ENCODE measurements around the gene ABCG4.
A peak's percentile ranks its signal among the peaks of the same experiment; 100 is the strongest.
"Not testable (repeated sequence)": the region's sequence is repeated elsewhere in the genome, so short reads cannot be mapped to it uniquely, and the experiment has no call there.

Gene ABCG4

GRCh38 chr11:119185981-119186634 lies 37.3 kb downstream of the ABCG4 start:
- no peak for DNase-seq

DNA sequence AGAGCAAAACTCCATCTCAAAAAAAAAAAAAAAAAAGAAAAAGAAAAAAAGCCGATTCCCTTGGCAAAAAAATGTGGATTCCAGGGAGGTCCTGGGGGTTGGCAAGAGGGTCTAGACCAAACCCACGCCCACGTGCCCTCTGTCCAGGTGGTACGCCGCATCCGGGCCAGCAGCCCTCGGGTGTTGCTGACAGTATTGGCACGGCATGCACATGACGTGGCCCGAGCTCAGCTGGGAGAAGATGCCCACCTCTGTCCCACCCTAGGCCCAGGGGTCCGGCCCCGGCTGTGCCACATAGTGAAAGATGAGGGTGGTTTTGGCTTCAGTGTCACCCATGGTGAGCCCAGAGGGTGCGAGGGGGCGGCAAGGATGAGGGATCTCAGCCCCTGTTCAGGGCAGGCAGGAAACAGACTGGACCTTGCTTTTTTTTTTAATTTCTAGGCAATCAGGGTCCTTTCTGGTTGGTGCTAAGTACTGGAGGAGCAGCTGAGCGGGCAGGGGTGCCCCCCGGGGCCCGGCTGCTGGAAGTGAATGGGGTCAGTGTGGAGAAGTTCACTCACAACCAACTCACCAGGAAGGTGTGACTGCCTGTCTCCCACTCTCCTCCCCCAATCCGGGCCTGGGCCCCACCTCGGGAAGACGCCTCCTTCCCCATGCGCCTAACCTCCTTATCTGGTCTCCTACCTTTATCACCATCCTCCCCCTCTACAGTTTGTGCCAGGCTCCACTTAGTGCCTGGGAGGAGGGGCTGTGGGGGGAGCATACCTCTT lies 38.5 kb downstream of the ABCG4 start:
- DNase-seq, result no peak

- no peak for DNase-seq
These were observed 39.2 kb downstream of the ABCG4 start for GRCh38 chr11:119188067-119188466.

GRCh38 chr11:119188887-119189286 lies 40.0 kb downstream of the ABCG4 start:
- DNase-seq, result no peak

DNA sequence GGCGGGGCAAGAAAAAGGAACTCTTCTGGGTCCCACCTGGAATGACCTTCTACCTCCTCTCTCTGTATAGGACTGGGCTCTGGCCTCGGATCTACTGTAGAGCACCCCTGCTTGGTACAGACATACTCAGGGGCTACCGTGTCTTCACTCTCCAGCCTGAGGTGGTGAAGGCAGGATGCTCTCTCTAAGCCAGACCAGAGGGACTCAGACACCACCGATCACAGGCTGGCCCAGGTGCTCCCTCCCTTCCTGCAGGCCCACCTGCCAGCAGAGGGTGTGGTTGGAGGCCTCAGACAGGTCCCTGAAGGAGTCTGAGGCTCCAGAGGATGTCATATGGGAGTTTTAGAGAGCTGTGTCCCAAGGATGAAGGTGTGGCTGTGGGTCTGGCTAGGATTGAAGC lies 40.5 kb downstream of the ABCG4 start:
- no peak for DNase-seq

- no peak for DNase-seq
These were observed 41.7 kb downstream of the ABCG4 start for GRCh38 chr11:119190531-119190930.

GRCh38 chr11:119191265-119191664 lies 42.4 kb downstream of the ABCG4 start:
- DNase-seq, result not testable (repeated sequence)

GRCh38 chr11:119192111-119192510 lies 43.3 kb downstream of the ABCG4 start:
- DNase-seq, result no peak

GRCh38 chr11:119193001-119193400 lies 44.1 kb downstream of the ABCG4 start:
- DNase-seq, result no peak

- DNase-seq, result no peak
These were observed 44.8 kb downstream of the ABCG4 start for GRCh38 chr11:119193626-119194025.

- DNase-seq, result no peak
These were observed 46.1 kb downstream of the ABCG4 start for GRCh38 chr11:119194811-119195440.

DNA sequence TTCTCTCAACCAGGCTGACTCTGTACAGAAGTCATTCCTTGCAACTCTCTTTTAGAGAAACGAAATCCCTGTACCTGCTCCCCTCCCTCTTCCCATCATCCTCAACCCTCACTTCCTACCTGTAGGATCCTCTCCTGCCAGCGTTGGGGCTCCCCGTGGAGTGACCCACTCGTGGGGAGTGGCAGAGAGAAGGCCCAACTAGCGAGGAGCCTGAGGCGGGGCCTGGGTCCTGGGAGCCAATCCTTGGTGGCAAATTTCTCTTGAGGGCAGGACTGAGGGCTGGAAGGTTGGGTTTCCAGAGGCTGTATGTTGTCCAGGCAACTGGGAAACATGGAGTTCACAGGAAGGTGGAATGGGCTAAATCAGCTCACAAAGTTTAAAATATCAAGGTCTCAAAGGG lies 46.8 kb downstream of the ABCG4 start:
- DNase-seq, result no peak

- DNase-seq, result peak; percentile 92
These were observed 48.1 kb downstream of the ABCG4 start for GRCh38 chr11:119196833-119197483.

DNA sequence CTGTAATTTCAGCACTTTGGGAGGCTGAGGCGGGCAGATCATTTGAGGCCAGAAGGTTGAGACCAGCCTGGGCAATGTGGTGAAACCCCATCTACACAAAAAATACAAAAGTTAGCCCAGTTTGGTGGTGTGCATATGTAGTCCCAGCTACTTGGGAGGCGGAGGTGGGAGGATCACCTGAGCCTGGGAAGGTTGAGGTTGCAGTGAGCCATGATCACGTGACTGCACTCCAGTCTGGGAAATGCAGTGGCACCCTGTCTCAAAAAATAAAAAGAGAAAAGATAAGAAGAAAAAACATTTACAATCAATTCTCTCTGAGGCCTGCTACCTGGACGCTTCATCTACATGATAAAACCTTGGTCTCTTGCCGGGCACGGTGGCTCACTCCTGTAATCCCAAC lies 50.1 kb downstream of the ABCG4 start:
- DNase-seq, result no peak

DNA sequence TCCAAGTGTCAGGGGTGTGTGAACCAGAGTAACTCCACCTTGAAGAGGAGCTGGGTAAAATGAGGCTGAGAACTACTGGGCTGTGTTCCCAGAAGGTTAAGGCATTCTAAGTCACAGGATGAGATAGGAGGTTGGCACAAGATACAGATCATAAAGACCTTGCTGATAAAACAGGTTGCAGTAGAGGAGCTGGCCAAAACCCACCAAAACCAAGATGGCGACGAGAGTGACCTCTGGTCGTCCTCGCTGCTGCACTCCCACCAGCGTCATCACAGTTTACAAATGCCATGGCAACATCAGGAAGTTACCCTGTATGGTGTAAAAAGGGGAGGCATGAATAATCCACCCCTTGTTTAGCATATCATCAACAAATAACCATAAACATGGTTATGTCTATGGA lies 52.4 kb downstream of the ABCG4 start:
- not testable (repeated sequence) for DNase-seq

DNA sequence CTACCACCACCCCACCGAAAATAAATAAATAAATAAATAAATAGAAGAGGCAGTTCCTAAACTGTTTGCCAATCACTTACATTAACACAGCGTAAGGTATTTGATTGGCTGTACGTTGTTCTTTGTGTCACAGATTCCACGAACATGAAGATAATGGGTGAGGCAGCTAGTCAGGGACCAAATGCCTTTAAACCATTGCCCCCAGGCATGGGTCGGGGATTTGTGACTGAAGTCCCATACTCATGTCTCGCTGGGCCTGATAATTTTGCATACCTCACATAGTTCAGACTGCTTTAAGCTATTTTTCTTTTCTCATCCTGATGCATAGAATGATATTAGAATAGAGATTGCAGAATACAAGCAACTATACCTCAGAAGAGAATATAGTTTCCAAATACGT lies 53.7 kb downstream of the ABCG4 start:
- no peak for DNase-seq

- DNase-seq, result no peak
These were observed 55.2 kb downstream of the ABCG4 start for GRCh38 chr11:119204066-119204465.

GRCh38 chr11:119205080-119205479 lies 56.2 kb downstream of the ABCG4 start:
- DNase-seq, result no peak

DNA sequence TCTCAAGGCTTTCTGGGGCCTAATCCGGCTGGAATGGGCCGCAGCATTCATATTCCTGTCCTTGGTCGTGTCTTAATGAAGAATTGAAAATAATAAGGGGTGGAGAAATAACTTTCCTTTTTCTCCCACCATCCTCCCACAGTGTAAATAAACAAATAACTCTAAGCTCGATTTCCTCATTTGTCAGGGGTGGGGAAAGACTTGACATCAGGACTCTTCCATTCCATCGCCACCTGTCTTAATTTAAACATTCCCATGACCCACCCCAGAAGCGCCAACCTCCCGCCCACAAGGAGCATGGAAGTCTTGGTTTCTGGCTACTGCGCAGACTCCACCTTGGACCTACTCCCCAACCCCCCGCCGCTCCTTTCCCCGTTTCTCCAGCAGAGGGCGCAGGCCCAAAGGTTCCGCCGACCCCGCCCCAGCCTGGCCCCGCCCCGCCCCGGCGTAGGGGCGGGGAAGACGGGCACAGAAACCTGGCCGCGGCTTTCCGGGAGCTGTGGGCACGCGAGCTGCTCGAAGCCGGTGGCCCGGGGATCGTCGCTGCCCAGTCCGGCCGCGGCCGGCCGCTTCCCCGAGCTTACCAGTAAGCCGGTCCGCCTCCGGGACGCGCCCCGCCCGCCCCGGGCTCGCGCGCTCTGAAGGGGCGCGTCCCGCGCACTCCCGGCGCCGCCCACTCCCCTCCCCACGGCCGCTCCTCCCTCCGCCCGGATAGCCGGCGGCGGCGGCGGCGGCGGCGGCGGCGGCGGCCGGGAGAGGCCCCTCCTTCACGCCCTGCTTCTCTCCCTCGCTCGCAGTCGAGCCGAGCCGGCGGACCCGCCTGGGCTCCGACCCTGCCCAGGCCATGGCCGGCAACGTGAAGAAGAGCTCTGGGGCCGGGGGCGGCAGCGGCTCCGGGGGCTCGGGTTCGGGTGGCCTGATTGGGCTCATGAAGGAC lies 57.0 kb downstream of the ABCG4 start, which contains the start of gene CBL:
TSS of gene CBL (plus strand) at position 766 of the 937 bp plus-strand sequence. CDS start at position 845, 79 bp downstream.
- peak; percentile 96 for DNase-seq

GRCh38 chr11:119206511-119207414 lies 57.9 kb downstream of the ABCG4 start:
- peak; percentile 20 for DNase-seq

DNA sequence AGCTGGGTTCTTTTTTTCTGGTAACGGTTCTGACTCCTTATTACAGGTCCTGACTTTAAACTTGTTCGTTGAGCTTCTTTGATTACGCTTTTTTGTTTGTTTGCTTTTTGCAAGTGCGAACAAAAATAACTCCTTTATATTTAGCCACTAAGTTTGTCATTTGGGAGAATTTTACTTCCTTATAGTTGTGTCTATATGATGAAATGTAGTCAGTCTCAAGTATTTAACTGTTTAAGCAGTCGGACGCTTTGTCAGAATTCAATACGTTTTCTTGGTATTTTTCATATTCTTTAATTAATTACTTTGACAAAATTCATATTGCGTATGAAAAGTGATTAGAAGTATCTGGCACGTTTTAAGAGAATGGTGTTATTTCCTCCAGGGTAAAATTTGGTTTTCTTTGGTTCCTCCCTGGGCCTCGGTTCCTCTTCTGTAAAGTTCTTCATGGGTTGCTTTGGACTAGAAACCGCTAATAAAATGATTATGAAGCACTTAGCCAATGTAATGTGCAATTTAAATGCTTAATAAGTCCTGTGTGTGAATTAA lies 58.6 kb downstream of the ABCG4 start:
- no peak for DNase-seq
